Suprapubic skin (tissue), 4 donors: ENCODE measurements around the gene PTPMT1. TPM values are rescaled to one million over a fixed set of nuclear protein-coding genes. Genes with fewer than 3 reads are reported as not detected.
A peak's percentile ranks its signal among the peaks of the same experiment; 100 is the strongest.
"Not testable (repeated sequence)": the region's sequence is repeated elsewhere in the genome, so short reads cannot be mapped to it uniquely, and the experiment has no call there.

Experiments used
- DNase-seq, 2 donors: peaks; one replicate each; pipeline ENCODE4 v3.0.0-alpha.2; 2019; ENCODE audit warnings: low spot score in 2 of 2
- H3K27ac ChIP-seq: fragments of 200-600 bp; sonication (generic); one replicate; pipeline ENCODE4 v1.5.1; 2019
- H3K27me3 ChIP-seq: fragments of 200-600 bp; sonication (generic); one replicate; pipeline ENCODE4 v1.5.1; 2019
- H3K36me3 ChIP-seq: fragments of 200-600 bp; sonication (generic); one replicate; pipeline ENCODE4 v1.5.1; 2019
- H3K4me1 ChIP-seq: fragments of 200-600 bp; sonication (generic); one replicate; pipeline ENCODE4 v1.5.1; 2019
- H3K4me3 ChIP-seq: fragments of 200-600 bp; sonication (generic); one replicate; pipeline ENCODE4 v1.5.1; 2019; ENCODE audit warnings: mild to moderate bottlenecking
- H3K9me3 ChIP-seq: fragments of 200-600 bp; sonication (generic); one replicate; pipeline ENCODE4 v1.5.1; 2019
- EP300 ChIP-seq: sonication (generic); formaldehyde crosslinking; IDR thresholded peaks from one replicate; pipeline ENCODE4 v1.6.1; 2017; ENCODE audit warnings: antibody characterized with exemption
- POLR2A ChIP-seq, 2 donors: fragments of 450-650 bp; IDR thresholded peaks; one replicate each; pipeline ENCODE4 v1.6.1; 2017; ENCODE audit warnings: antibody characterized with exemption in 2 of 2, mild to moderate bottlenecking in 2 of 2, moderate library complexity in 2 of 2
- POLR2AphosphoS5 ChIP-seq, 3 donors: sonication (generic); formaldehyde crosslinking; IDR thresholded peaks; one replicate each; pipeline ENCODE4 v1.6.1; 2017; ENCODE audit warnings: antibody characterized with exemption in 3 of 3
- WGBS: methylation state at CpG from one replicate; pipeline ENCODE4 v1.1.5; 2018; 5-methylcytosine and 5-hydroxymethylcytosine counted together
- total RNA-seq, 4 donors: library from RNA; depleted of rRNA; stranded (reverse); fragments of >200 nt; gene quantifications; one replicate each; pipeline ENCODE4 v1.1.0, GENCODE V29; 2016
- TF ChIP-seq, protein P1 (sequence below), 2 donors: fragments of 200-600 bp in 1 of 2; fragments of 450-650 bp in 1 of 2; sonication (generic) in 1 of 2; IDR thresholded peaks; one replicate each; pipeline ENCODE4 v1.5.1; 2016 to 2019; ENCODE audit warnings: antibody characterized with exemption in 2 of 2, mild to moderate bottlenecking in 1 of 2, moderate library complexity in 1 of 2

Gene PTPMT1
- total RNA-seq, 4 donors from 2014 or later: 63.2 to 81.4 (median 71.6) TPM

DNA sequence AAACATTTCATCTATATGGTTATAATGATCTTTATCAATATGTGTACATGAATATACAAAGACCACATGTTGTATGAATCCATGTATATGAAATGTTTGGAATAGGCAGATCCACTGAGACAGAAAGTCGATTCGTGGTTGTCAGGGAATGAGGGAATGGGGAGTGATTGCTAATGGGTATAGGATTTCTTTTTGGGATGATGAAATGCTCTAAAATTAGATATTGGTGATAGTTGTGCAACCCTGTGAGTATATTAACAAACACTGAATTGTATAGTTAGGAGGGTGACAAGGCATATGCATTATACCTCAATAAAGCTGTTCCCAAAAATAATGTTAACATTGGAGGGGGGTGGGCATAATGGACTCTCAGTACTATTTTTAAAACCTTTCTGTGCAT, 5.0 kb upstream of the PTPMT1 start:
- Histone ChIP-seq H3K4me1 (peaks cover 10% of the 10 kb centered on the region), H3K36me3 (no peaks in the 10 kb centered on the region), H3K4me3 (no peak overlapping the region), H3K27me3 (no peaks in the 10 kb centered on the region), H3K9me3 (no peaks in the 10 kb centered on the region), H3K27ac (no peak overlapping the region)
- TF ChIP-seq POLR2AphosphoS5 (IDR thresholded peaks at IDR 0.05) (no peak), EP300 (no peak), POLR2A (IDR thresholded peaks at IDR 0.05) (no peak)
- 64% methylated on average over 2 of the region's 2 CpGs for WGBS
- DNase-seq: no peak

DNA sequence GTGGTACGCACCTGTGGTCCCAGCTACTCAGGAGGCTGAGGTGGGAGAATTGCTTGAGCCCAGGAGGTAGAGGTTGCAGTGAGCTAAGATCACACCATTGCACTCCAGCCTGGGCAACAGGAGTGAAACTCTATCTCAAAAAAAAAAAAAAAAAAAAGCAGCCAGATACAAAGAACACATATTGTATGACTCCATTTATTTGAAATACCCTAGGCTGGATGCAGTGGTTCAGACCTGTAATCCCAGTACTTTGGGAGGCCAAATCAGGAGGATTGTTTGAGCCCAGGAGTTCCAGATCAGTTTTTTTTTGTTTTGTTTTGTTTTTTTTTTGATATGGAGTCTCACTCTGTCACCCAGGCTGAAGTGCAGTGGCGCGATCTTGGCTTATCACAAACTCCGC, 3.0 kb upstream of the PTPMT1 start:
- H3K27ac ChIP-seq, H3K4me3 ChIP-seq, H3K27me3 ChIP-seq, H3K36me3 ChIP-seq, H3K9me3 ChIP-seq: not testable (repeated sequence)
- WGBS: 95% methylated on average over 4 of the region's 4 CpGs
- DNase-seq: peak in 1 of 2 donors; percentile 27
- peaks cover 22% of the 10 kb centered on the region for H3K4me1 ChIP-seq

DNA sequence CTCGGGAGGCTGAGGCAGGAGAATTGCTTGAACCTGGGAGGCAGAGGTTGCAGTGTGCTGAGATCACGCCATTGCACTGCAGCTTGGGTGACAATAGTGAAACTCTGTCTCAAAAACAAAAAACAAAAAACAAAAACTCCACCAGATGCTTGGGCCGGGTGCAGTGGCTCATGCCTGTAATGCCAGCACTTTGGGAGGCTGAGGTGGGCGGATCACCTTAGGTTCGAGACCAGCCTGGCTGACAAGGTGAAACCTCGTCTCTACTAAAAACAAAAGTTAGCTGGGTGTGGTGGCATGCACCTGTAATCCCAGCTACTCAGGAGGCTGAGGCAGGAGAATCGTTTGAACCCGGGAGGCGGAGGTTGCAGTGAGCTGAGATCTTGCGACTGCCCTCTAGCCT, 1.0 kb upstream of the PTPMT1 start:
- DNase-seq: peak; percentile 33 to 54
- not testable (repeated sequence) for H3K36me3 ChIP-seq, H3K4me3 ChIP-seq, H3K27me3 ChIP-seq, H3K9me3 ChIP-seq, H3K27ac ChIP-seq
- 90% methylated on average over 10 of the region's 10 CpGs for WGBS
- peaks cover 22% of the 10 kb centered on the region for H3K4me1 ChIP-seq

DNA sequence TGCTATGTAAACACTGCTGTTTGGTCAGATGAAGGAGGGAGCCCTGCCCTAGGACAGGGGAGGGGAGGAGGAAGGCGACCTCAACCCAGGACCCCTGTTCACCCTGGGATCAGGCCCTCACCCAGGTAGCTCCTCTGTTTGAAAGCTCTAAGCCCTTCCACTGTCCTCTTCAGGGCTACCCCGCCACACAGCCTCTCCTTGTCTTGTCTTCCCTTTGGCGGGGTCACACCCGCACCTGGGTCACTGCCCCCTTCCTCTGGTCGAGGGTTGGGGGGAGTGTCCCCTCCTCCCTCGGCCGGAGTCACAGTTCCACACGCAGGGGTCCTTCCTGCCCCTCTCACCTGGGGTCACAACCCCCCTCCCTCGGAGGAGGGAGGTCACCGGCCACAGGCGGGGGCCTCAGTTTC, 463 bp upstream of the PTPMT1 start:
- Histone ChIP-seq H3K27me3 (no peaks in the 10 kb centered on the region), H3K4me1 (peaks cover 22% of the 10 kb centered on the region), H3K27ac (peak overlapping the region; percentile 86), H3K4me3 (peak overlapping the region; percentile 86), H3K36me3 (peaks cover 6% of the 10 kb centered on the region), H3K9me3 (no peaks in the 10 kb centered on the region)
- TF ChIP-seq, protein P1, sequence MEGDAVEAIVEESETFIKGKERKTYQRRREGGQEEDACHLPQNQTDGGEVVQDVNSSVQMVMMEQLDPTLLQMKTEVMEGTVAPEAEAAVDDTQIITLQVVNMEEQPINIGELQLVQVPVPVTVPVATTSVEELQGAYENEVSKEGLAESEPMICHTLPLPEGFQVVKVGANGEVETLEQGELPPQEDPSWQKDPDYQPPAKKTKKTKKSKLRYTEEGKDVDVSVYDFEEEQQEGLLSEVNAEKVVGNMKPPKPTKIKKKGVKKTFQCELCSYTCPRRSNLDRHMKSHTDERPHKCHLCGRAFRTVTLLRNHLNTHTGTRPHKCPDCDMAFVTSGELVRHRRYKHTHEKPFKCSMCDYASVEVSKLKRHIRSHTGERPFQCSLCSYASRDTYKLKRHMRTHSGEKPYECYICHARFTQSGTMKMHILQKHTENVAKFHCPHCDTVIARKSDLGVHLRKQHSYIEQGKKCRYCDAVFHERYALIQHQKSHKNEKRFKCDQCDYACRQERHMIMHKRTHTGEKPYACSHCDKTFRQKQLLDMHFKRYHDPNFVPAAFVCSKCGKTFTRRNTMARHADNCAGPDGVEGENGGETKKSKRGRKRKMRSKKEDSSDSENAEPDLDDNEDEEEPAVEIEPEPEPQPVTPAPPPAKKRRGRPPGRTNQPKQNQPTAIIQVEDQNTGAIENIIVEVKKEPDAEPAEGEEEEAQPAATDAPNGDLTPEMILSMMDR (IDR thresholded peaks at IDR 0.05): no peak
- TF ChIP-seq POLR2A (IDR thresholded peaks at IDR 0.05) (no peak), POLR2AphosphoS5 (IDR thresholded peaks at IDR 0.05) (no peak), EP300 (no peak)
- 23% methylated on average over 7 of the region's 11 CpGs for WGBS
- peak in 1 of 2 donors; percentile 54 for DNase-seq

DNA sequence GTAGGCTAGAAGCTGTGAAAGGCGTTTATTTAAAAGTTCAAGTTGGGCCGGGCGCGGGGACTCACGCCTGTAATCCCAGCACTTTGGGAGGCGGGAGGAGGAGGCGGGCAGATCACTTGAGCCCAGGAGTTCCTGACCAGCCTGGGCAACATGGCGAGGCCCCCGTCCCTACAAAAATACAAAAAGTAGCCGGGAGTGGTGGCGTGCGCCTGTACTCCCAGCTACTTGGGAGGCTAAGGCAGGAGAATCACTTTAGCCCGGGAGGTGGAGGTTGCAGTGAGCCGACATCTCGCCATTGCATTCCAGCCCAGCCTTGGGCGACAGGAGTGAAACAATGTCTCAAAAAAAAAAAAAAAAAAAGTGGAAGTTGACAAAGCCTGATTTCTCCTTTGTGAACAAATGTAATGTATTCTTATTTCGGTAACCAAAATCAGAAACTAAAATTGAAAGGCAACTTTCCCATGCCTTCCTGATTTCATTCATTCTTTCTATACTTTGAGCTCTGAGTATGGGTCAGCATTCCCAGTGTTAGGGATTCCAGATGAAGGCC, 825 bp downstream of the PTPMT1 start:
- DNase-seq: peak; percentile 62 to 78
- H3K36me3 ChIP-seq: peaks cover 6% of the 10 kb centered on the region
- H3K4me1 ChIP-seq: peaks cover 22% of the 10 kb centered on the region
- WGBS: 40% methylated on average over 17 of the region's 17 CpGs
- H3K27me3 ChIP-seq: no peaks in the 10 kb centered on the region
- peak overlapping the region; percentile 86 for H3K27ac ChIP-seq
- no peaks in the 10 kb centered on the region for H3K9me3 ChIP-seq
- TF ChIP-seq POLR2A (IDR thresholded peaks at IDR 0.05): no peak
- no peak for TF ChIP-seq POLR2AphosphoS5 (IDR thresholded peaks at IDR 0.05)
- no peak for TF ChIP-seq EP300
- TF ChIP-seq, protein P1 (IDR thresholded peaks at IDR 0.05): no peak
- peak overlapping the region; percentile 86 for H3K4me3 ChIP-seq

DNA sequence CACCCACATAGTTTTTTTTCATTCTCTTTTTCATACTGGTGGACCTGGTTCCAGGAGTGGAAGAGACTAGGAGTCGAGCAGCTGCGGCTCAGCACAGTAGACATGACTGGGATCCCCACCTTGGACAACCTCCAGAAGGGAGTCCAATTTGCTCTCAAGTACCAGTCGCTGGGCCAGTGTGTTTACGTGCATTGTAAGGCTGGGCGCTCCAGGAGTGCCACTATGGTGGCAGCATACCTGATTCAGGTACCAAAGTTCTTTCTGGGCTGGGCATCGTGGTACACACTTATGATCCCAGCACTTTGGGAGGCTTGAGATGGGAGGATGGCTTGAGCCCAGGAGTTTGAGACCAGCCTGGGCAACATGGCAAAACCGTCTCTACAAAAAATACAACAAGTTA, 4.2 kb downstream of the PTPMT1 start:
- Histone ChIP-seq H3K27ac (no peak overlapping the region), H3K9me3 (no peaks in the 10 kb centered on the region), H3K4me1 (peaks cover 34% of the 10 kb centered on the region), H3K36me3 (peaks cover 29% of the 10 kb centered on the region), H3K4me3 (no peak overlapping the region), H3K27me3 (no peaks in the 10 kb centered on the region)
- TF ChIP-seq, protein P1 (IDR thresholded peaks at IDR 0.05): no peak
- TF ChIP-seq EP300 (no peak), POLR2AphosphoS5 (IDR thresholded peaks at IDR 0.05) (no peak), POLR2A (IDR thresholded peaks at IDR 0.05) (no peak)
- DNase-seq: peak; percentile 39 to 72
- WGBS: 99% methylated on average over 5 of the region's 7 CpGs
